A549 (cell line): ENCODE measurements around the gene PRKAR2B. TPM values are rescaled to one million over a fixed set of nuclear protein-coding genes. Genes with fewer than 3 reads are reported as not detected.

Experiments
- ATAC-seq, 2 experiments: fragments of 200-7000 bp in 1 of 2; fragments of >200 bp in 1 of 2; cut with Nextera tagmentation in 1 of 2; cut with Tn5 transposase in 1 of 2; 3 replicates each; pipeline versions ENCODE4 v1.8.0 to v1.9.1; 2018 to 2020; ENCODE audit warnings: mild to moderate bottlenecking in 1 of 2, moderate library complexity in 1 of 2
- CTCF ChIA-PET: fragments of 300-600 bp; sonication (Branson Sonifier 250); formaldehyde crosslinking; extraction: SDS; loops from one replicate; lab custom pipeline; 2021; ENCODE audit warnings: antibody characterized with exemption, inconsistent platforms; lab: Yijun Ruan, JAX
- POLR2A ChIA-PET: fragments of 350-600 bp; formaldehyde crosslinking; extraction: SDS; loops from one replicate; lab custom pipeline; 2021; ENCODE audit warnings: antibody characterized with exemption, inconsistent platforms; lab: Yijun Ruan, JAX
- DNase-seq, 2 experiments: peaks; one replicate each; pipeline versions ENCODE4 v3.0.0 to v3.0.0-alpha.2; 2011 to 2016; ENCODE audit warnings: low read depth in 1 of 2, low spot score in 1 of 2
- FAIRE-seq: peaks from 2 replicates; lab custom pipeline; 2011; peaks lifted over from hg19 to GRCh38; lab: Jason Lieb, UNC
- H3K27ac ChIP-seq, 2 experiments: fragments of >200 bp; sonication (Bioruptor Twin); formaldehyde crosslinking; 3 replicates each; pipeline ENCODE4 v1.5.1; 2016 to 2017
- H3K4me1 ChIP-seq: fragments of >200 bp; sonication (Bioruptor Twin); formaldehyde crosslinking; 3 replicates; pipeline ENCODE4 v1.6.1; 2016
- H3K4me2 ChIP-seq: fragments of >200 bp; sonication (Bioruptor Twin); formaldehyde crosslinking; 3 replicates; pipeline ENCODE4 v1.6.1; 2016
- H3K4me3 ChIP-seq: fragments of >200 bp; sonication (Bioruptor Twin); formaldehyde crosslinking; 3 replicates; pipeline ENCODE4 v1.5.1; 2016
- H3K9me3 ChIP-seq: fragments of >200 bp; sonication (Bioruptor Twin); formaldehyde crosslinking; 3 replicates; pipeline ENCODE4 v1.6.1; 2016
- CTCF ChIP-seq: fragments of >200 bp; sonication (Bioruptor Twin); formaldehyde crosslinking; IDR thresholded peaks from 3 replicates; pipeline ENCODE4 v1.5.1; 2016
- ELK1 ChIP-seq: fragments of 150-350 bp; IDR thresholded peaks from 2 replicates; pipeline ENCODE4 v1.6.1; 2014; ENCODE audit warnings: low read depth, mild to moderate bottlenecking, low read length
- FOSB ChIP-seq: fragments of 250-450 bp; sonication (Bioruptor Pico); IDR thresholded peaks from 2 replicates; pipeline ENCODE4 v1.5.0; 2020; ENCODE audit warnings: mild to moderate bottlenecking, moderate library complexity
- FOSL2 ChIP-seq, 2 experiments: fragments of 450-650 bp in 1 of 2; fragments of >200 bp in 1 of 2; sonication (Bioruptor Twin) in 1 of 2; formaldehyde crosslinking; IDR thresholded peaks; 2 replicates each; pipeline versions ENCODE4 v1.5.0 to v1.6.1; 2016 to 2020; ENCODE audit warnings: mild to moderate bottlenecking in 1 of 2, moderate library complexity in 1 of 2
- FOXS1 ChIP-seq: fragments of 250-450 bp; sonication (Bioruptor Pico); IDR thresholded peaks from 2 replicates; pipeline ENCODE4 v1.5.0; 2020; ENCODE audit warnings: mild to moderate bottlenecking, moderate library complexity
- HES2 ChIP-seq: fragments of >200 bp; sonication (Bioruptor Twin); formaldehyde crosslinking; IDR thresholded peaks from 2 replicates; pipeline ENCODE4 v1.6.1; 2016
- HEYL ChIP-seq: fragments of 250-450 bp; sonication (Bioruptor Pico); IDR thresholded peaks from 2 replicates; pipeline ENCODE4 v1.8.0; 2021; ENCODE audit warnings: mild to moderate bottlenecking, moderate library complexity
- HOXB5 ChIP-seq: fragments of 250-450 bp; sonication (Bioruptor Pico); IDR thresholded peaks from 2 replicates; pipeline ENCODE4 v1.5.0; 2020; ENCODE audit warnings: mild to moderate bottlenecking, moderate library complexity
- JUN ChIP-seq, 2 experiments: fragments of >200 bp; sonication (Bioruptor Twin); formaldehyde crosslinking; IDR thresholded peaks; 2 replicates in 1 of 2; 3 replicates in 1 of 2; pipeline ENCODE4 v1.6.1; 2016 to 2017
- JUNB ChIP-seq: fragments of >200 bp; sonication (Bioruptor Twin); formaldehyde crosslinking; IDR thresholded peaks from 2 replicates; pipeline ENCODE4 v1.6.1; 2016
- KDM1A ChIP-seq: fragments of 200-600 bp; sonication (generic); IDR thresholded peaks from 2 replicates; pipeline ENCODE4 v1.6.1; 2016; ENCODE audit warnings: low read depth, mild to moderate bottlenecking
- MAFK ChIP-seq: fragments of 450-650 bp; IDR thresholded peaks from 2 replicates; pipeline ENCODE4 v1.6.1; 2014; ENCODE audit not compliant: partially characterized antibody
- PBX3 ChIP-seq: IDR thresholded peaks from 2 replicates; pipeline ENCODE4 v1.6.1; 2012
- RCOR1 ChIP-seq: fragments of 150-350 bp; IDR thresholded peaks from 2 replicates; pipeline ENCODE4 v1.6.1; 2014; ENCODE audit warnings: antibody characterized with exemption, low read length, low read depth
- SMC3 ChIP-seq: fragments of >200 bp; sonication (Bioruptor Twin); formaldehyde crosslinking; IDR thresholded peaks from 3 replicates; pipeline ENCODE4 v1.6.1; 2018; ENCODE audit warnings: inconsistent platforms
- SREBF2 ChIP-seq: fragments of 450-650 bp; IDR thresholded peaks from 2 replicates; pipeline ENCODE4 v1.6.1; 2014; ENCODE audit warnings: mild to moderate bottlenecking, moderate library complexity
- USF2 ChIP-seq: fragments of 450-650 bp; IDR thresholded peaks from 2 replicates; pipeline ENCODE4 v1.6.1; 2014; ENCODE audit warnings: antibody characterized with exemption
- ZNF302 ChIP-seq: fragments of 250-450 bp; sonication (Bioruptor Pico); IDR thresholded peaks from 2 replicates; pipeline ENCODE4 v1.9.0; 2021; ENCODE audit warnings: inconsistent platforms, mild to moderate bottlenecking, moderate library complexity
- WGBS: methylation state at CpG from one replicate; pipeline ENCODE4 v1.1.6; 2017; ENCODE audit errors: missing lambda C conversion rate; 5-methylcytosine and 5-hydroxymethylcytosine counted together
- polyA plus RNA-seq, 4 experiments: library from polyadenylated mRNA; depleted of rRNA in 3 of 4; stranded (reverse); fragments of >200 nt; fragmentation: RNase III in 1 of 4; extraction: RNeasy Plus Mini Kit Qiagen cat#74134 plus additional on column Dnase treatment in 1 of 4; gene quantifications; 2 replicates in 3 of 4; 3 replicates in 1 of 4; pipeline ENCODE4 v1.2.3, GENCODE V29; 2011 to 2017

Gene PRKAR2B
- polyA plus RNA-seq, 2 of the 4 experiments (the other 2 are of a cell fraction): 3.6 to 4.4 TPM

GRCh38 chr7:107070710-107071109 is 26.2 kb downstream of the PRKAR2B start (continued):
- TF ChIP-seq MAFK (no peak), SREBF2 (no peak), PBX3 (no peak)
- TF ChIP-seq, all 56 proteins: peak for 0

GRCh38 chr7:107071129-107071528 is 26.6 kb downstream of the PRKAR2B start:
- DNase-seq (no peak), FAIRE-seq (no peak), ATAC-seq (no peak)
- Histone ChIP-seq H3K4me2 (no peak overlapping the region), H3K4me1 (no peaks in the 10 kb centered on the region), H3K9me3 (no peaks in the 10 kb centered on the region), H3K27ac (no peak overlapping the region), H3K4me3 (no peak overlapping the region)
- CTCF ChIA-PET: no interaction called here
- TF ChIP-seq ELK1 (no peak), JUN (IDR thresholded peaks at IDR 0.05) (no peak), FOSL2 (IDR thresholded peaks at IDR 0.05) (no peak), FOSL2 (CRISPR knock-in tag; IDR thresholded peaks at IDR 0.05) (no peak), HEYL (no peak), JUNB (no peak), HOXB5 (no peak), SMC3 (no peak), FOXS1 (CRISPR knock-in tag) (no peak), MAFK (peak; percentile 81)
- WGBS: 72% methylated on average over 3 of the region's 3 CpGs
- POLR2A ChIA-PET: no interaction called here

GRCh38 chr7:107072133-107072532 is 27.6 kb downstream of the PRKAR2B start:
- CTCF ChIA-PET: no interaction called here
- no peak overlapping the region for H3K27ac ChIP-seq
- no peak for TF ChIP-seq ELK1
- no peak for TF ChIP-seq HOXB5
- TF ChIP-seq KDM1A: no peak
- no peak for TF ChIP-seq SMC3
- TF ChIP-seq CTCF: no peak
- TF ChIP-seq USF2: no peak
- no peak for TF ChIP-seq ZNF302 (CRISPR knock-in tag)
- no peak for TF ChIP-seq RCOR1
- TF ChIP-seq HES2: no peak
- no peak for TF ChIP-seq FOSB (CRISPR knock-in tag)
- TF ChIP-seq JUN (IDR thresholded peaks at IDR 0.05): no peak
- DNase-seq (no peak), FAIRE-seq (no peak), ATAC-seq (no peak)
- 78% methylated on average over 1 of the region's 1 CpG for WGBS
- H3K9me3 ChIP-seq: no peaks in the 10 kb centered on the region
- POLR2A ChIA-PET: no interaction called here
- no peak overlapping the region for H3K4me2 ChIP-seq
- H3K4me3 ChIP-seq: no peak overlapping the region
- no peaks in the 10 kb centered on the region for H3K4me1 ChIP-seq
